Upper lobe of left lung (tissue), 6 donors: ENCODE data around the gene TENM4. TPM values are rescaled to one million over a fixed set of nuclear protein-coding genes. Genes with fewer than 3 reads are reported as not detected.

Source experiments
- ATAC-seq, 2 donors: fragments of 200-7000 bp; cut with Tn5 transposase; one replicate each; pipeline ENCODE4 v1.9.1; 2022; ENCODE audit warnings: mild to moderate bottlenecking in 2 of 2, moderate library complexity in 2 of 2; ENCODE audit not compliant: low FRiP score in 2 of 2
- DNase-seq, 2 donors: peaks; one replicate each; pipeline ENCODE4 v3.0.0-alpha.2; 2019 to 2020
- H3K27ac ChIP-seq, 4 donors: fragments of 200-600 bp; sonication (generic); one replicate each; pipeline ENCODE4 v1.5.1; 2016 to 2019
- H3K27me3 ChIP-seq, 4 donors: fragments of 200-600 bp; sonication (generic); one replicate each; pipeline ENCODE4 v1.5.1; 2017 to 2019
- H3K36me3 ChIP-seq, 4 donors: fragments of 200-600 bp; sonication (generic); one replicate each; pipeline ENCODE4 v1.5.1; 2016 to 2019
- H3K4me1 ChIP-seq, 4 donors: fragments of 200-600 bp; sonication (generic); one replicate each; pipeline ENCODE4 v1.5.1; 2018 to 2019
- H3K4me3 ChIP-seq, 4 donors: fragments of 200-600 bp; sonication (generic); one replicate each; pipeline ENCODE4 v1.5.1; 2017 to 2019; ENCODE audit warnings: mild to moderate bottlenecking in 2 of 4, moderate library complexity in 1 of 4
- H3K9me3 ChIP-seq, 4 donors: fragments of 200-600 bp; sonication (generic); one replicate each; pipeline ENCODE4 v1.5.1; 2018 to 2019
- EP300 ChIP-seq, 4 donors: sonication (generic); formaldehyde crosslinking; IDR thresholded peaks; one replicate each; pipeline ENCODE4 v1.5.1; 2017; ENCODE audit warnings: antibody characterized with exemption in 4 of 4, control low read depth in 2 of 4
- POLR2A ChIP-seq, 4 donors: fragments of 450-650 bp; IDR thresholded peaks; one replicate each; pipeline ENCODE4 v1.5.1; 2016 to 2017; ENCODE audit warnings: antibody characterized with exemption in 4 of 4, mild to moderate bottlenecking in 2 of 4
- POLR2AphosphoS5 ChIP-seq, 2 donors: sonication (generic); formaldehyde crosslinking; IDR thresholded peaks; one replicate each; pipeline ENCODE4 v1.5.1; 2017; ENCODE audit warnings: antibody characterized with exemption in 2 of 2
- whole genome bisulfite sequencing, 2 donors: methylation state at CpG; one replicate each; pipeline ENCODE4 v1.1.5; 2017 to 2018; 5-methylcytosine and 5-hydroxymethylcytosine counted together
- total RNA-seq, 6 donors: library from RNA; depleted of rRNA in 4 of 6; stranded (reverse); fragments of >200 nt in 4 of 6; gene quantifications; one replicate each; pipeline versions ENCODE4 v1.1.0 to v1.2.1, GENCODE V29; 2016 to 2021
- TF ChIP-seq, protein P1 (sequence below), 6 experiments: fragments of 450-650 bp in 4 of 6; fragments of 200-600 bp in 2 of 6; sonication (generic) in 2 of 6; IDR thresholded peaks; one replicate each; pipeline ENCODE4 v1.5.1; 2016 to 2019; ENCODE audit warnings: antibody characterized with exemption in 6 of 6
- donor health status: DM: no; HTN: no; CAD: no; lungs with moderate emphysema.
- donor health status: DM: no; HTN: yes; CAD: no; lungs with severe emphysema.

Gene TENM4
- total RNA-seq, 6 donors from 2014 or later = 0.11 to 20.0 (median 3.7) TPM

DNA sequence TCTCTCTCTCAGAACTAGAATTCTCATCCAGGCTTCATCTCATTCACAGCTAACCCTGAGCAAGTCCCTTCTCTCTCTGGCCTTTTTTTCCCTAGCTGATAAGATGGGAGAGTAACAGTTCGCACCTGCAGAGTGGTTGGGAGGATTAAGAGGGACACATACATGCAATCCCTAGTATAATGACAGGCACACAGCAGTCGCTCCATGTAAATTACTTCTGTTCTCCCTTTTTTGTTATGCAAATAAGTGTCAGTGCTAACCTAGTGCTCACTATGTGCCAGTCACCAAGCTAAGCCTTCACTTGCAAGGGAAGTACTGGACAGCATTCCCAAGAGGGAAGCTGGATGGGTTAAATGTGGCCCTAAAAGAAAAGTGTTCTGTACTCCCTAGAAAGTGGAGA is 63.4 kb downstream of the TENM4 start:
- Histone ChIP-seq H3K4me1 (no peaks in the 10 kb centered on the region), H3K4me3 (no peak overlapping the region), H3K36me3 (no peaks in the 10 kb centered on the region), H3K9me3 (no peaks in the 10 kb centered on the region), H3K27me3 (no peaks in the 10 kb centered on the region), H3K27ac (no peak overlapping the region)
- DNase-seq (no peak), ATAC-seq (no peak)
- WGBS, 2 donors = 85% methylated on average over 2 of the region's 2 CpGs
- no peak for TF ChIP-seq POLR2AphosphoS5 (IDR thresholded peaks at IDR 0.05)
- TF ChIP-seq POLR2A (IDR thresholded peaks at IDR 0.05) = no peak
- TF ChIP-seq, protein P1, sequence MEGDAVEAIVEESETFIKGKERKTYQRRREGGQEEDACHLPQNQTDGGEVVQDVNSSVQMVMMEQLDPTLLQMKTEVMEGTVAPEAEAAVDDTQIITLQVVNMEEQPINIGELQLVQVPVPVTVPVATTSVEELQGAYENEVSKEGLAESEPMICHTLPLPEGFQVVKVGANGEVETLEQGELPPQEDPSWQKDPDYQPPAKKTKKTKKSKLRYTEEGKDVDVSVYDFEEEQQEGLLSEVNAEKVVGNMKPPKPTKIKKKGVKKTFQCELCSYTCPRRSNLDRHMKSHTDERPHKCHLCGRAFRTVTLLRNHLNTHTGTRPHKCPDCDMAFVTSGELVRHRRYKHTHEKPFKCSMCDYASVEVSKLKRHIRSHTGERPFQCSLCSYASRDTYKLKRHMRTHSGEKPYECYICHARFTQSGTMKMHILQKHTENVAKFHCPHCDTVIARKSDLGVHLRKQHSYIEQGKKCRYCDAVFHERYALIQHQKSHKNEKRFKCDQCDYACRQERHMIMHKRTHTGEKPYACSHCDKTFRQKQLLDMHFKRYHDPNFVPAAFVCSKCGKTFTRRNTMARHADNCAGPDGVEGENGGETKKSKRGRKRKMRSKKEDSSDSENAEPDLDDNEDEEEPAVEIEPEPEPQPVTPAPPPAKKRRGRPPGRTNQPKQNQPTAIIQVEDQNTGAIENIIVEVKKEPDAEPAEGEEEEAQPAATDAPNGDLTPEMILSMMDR (IDR thresholded peaks at IDR 0.05) = no peak
- no peak for TF ChIP-seq EP300 (IDR thresholded peaks at IDR 0.05)

DNA sequence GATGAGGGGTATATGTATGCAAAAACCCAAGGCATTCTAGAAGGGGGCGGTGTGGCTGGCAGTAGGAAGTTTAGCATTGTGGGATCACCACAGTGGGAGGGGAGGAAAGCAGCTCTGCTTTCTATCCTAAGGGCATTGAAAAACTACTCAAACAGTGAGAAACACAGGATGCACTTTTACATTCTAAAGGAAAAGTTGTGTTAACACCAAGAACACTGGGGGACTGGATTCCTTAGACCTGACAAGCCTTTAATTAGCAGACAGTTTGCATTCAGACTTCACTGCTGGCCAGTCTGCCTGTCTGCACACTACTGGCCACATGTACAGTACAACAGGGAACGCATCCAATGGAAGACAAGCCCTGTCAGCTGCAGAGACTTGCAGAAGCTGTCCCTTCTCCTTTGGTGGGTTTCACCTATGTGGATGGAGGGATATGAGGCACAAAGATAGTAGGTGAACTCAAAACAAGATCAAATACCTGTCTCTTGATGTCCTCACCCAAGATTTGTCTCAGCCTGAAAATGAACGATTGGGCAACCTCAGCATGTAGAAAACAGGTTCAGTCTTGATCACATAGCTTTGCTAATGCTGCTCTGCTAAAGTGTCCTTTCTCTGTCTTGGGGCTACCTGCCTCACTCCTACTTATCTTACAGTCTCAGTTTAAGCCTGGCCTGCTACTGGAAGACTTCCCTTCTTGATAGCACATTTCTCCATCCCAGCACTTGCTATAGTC is 64.8 kb downstream of the TENM4 start:
- Histone ChIP-seq H3K27me3 (no peaks in the 10 kb centered on the region), H3K4me3 (no peak overlapping the region), H3K27ac (no peak overlapping the region), H3K36me3 (no peaks in the 10 kb centered on the region), H3K9me3 (no peaks in the 10 kb centered on the region), H3K4me1 (no peaks in the 10 kb centered on the region)
- 53 to 76% methylated on average over 3 of the region's 3 CpGs for WGBS, 2 donors
- ATAC-seq (no peak), DNase-seq (no peak)
- TF ChIP-seq POLR2A (IDR thresholded peaks at IDR 0.05) = no peak
- no peak for TF ChIP-seq POLR2AphosphoS5 (IDR thresholded peaks at IDR 0.05)
- TF ChIP-seq EP300 (IDR thresholded peaks at IDR 0.05) = no peak

DNA sequence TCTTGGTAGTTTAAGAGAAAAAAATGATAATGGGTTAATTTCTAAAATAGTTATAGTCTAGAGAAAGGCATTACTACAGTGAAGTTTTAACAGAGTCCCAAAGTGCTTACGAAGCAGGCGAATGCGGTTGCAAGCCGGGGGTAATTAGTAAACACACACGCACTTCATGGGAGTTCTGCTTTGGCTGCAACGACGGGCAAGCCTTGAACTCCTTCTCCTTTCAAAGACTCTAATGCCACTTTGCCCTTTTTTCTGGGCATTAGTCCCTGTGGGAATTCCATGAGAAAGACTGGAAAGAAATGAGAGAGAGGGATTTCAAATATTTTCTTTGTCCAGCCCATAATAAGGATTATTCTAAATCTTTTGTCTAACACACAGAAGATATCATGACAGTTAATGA is 66.1 kb downstream of the TENM4 start:
- Histone ChIP-seq H3K36me3 (no peaks in the 10 kb centered on the region), H3K4me1 (no peaks in the 10 kb centered on the region), H3K27ac (no peak overlapping the region), H3K4me3 (no peak overlapping the region), H3K9me3 (no peaks in the 10 kb centered on the region), H3K27me3 (no peaks in the 10 kb centered on the region)
- TF ChIP-seq POLR2AphosphoS5 (IDR thresholded peaks at IDR 0.05) (no peak), EP300 (IDR thresholded peaks at IDR 0.05) (no peak), POLR2A (IDR thresholded peaks at IDR 0.05) (no peak)
- TF ChIP-seq, protein P1 (IDR thresholded peaks at IDR 0.05) = no peak
- 58 to 59% methylated on average over 7 of the region's 7 CpGs for WGBS, 2 donors
- ATAC-seq = no peak
- DNase-seq = no peak

DNA sequence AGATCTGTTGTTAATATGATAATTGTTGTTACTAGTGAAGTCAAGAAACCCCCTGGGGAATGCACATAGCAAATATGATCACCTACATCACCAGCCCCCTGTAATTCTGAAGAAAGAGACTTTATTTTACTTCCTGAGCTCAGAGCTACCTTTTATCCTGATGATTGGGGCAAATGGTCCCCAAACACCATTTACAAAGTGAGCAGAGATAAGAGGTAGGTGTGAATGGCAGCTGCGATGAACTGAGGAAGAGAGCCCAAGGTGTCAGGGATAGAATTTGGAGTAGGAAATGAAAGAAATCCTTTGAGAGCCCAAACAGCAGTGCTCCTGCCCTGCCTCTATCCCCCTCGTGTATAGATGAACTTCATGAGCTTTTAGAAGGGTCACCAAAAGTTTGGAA is 69.1 kb downstream of the TENM4 start:
- H3K27me3 ChIP-seq = no peaks in the 10 kb centered on the region
- TF ChIP-seq, protein P1 (IDR thresholded peaks at IDR 0.05) = no peak
- TF ChIP-seq POLR2A (IDR thresholded peaks at IDR 0.05) (no peak), POLR2AphosphoS5 (IDR thresholded peaks at IDR 0.05) (no peak), EP300 (IDR thresholded peaks at IDR 0.05) (no peak)
- DNase-seq (no peak), ATAC-seq (no peak)
- H3K4me1 ChIP-seq = no peaks in the 10 kb centered on the region
- no peak overlapping the region for H3K4me3 ChIP-seq
- H3K36me3 ChIP-seq = no peaks in the 10 kb centered on the region
- no peaks in the 10 kb centered on the region for H3K9me3 ChIP-seq
- H3K27ac ChIP-seq = no peak overlapping the region
- 31% methylated on average over 2 of the region's 2 CpGs for WGBS, 2 donors

DNA sequence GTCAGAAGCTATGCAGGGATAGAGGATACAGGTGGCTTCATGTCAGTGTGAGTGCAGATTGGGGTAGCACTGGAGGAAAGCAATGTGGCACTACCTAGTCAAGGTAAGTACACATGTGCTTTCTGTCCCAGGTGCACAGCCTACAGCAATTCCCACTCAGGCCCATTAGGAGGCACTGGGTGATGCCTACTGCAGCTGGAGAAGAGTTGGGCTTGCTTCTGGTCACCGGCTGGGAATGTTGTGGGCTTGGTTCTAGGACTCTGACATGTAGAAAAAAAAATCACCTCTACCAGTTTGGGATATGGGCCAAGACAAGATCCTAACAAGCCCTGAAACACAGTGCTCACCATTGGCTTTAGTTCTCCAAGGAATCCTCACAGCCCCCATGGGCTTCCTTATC is 69.7 kb downstream of the TENM4 start:
- Histone ChIP-seq H3K9me3 (no peaks in the 10 kb centered on the region), H3K27ac (no peak overlapping the region), H3K36me3 (no peaks in the 10 kb centered on the region), H3K4me3 (no peak overlapping the region), H3K4me1 (no peaks in the 10 kb centered on the region), H3K27me3 (no peaks in the 10 kb centered on the region)
- TF ChIP-seq EP300 (IDR thresholded peaks at IDR 0.05) (no peak), POLR2A (IDR thresholded peaks at IDR 0.05) (no peak), POLR2AphosphoS5 (IDR thresholded peaks at IDR 0.05) (no peak)
- TF ChIP-seq, protein P1 (IDR thresholded peaks at IDR 0.05) = no peak
- ATAC-seq (no peak), DNase-seq (no peak)
- 70 to 71% methylated on average over 1 of the region's 1 CpG for WGBS, 2 donors
